Measurements from ENCODE around the gene TRPM2. TPM values are rescaled to one million over a fixed set of nuclear protein-coding genes. Genes with fewer than 3 reads are reported as not detected.
"Not testable (repeated sequence)": the region's sequence is repeated elsewhere in the genome, so short reads cannot be mapped to it uniquely, and the experiment has no call there.

TRPM2 gene
- total RNA-seq, 2 experiments from 2014 or later = 6.5 to 6.8 TPM

GRCh38 chr21:44332965-44333364 lies 20.5 kb upstream of the TRPM2 start:
- ChIA-PET CTCF (no interaction called here), POLR2A (no interaction called here)

GRCh38 chr21:44333509-44334328 lies 19.7 kb upstream of the TRPM2 start:
- POLR2A ChIA-PET = interaction anchor here (0.8 kb wide), 1 partner anchor 29 kb away, joined by 3 read pairs; no protein-coding TSS in a partner anchor
- CTCF ChIA-PET = interaction anchor here (0.9 kb wide), 1 partner anchor 23 kb away, joined by 3 read pairs; no protein-coding TSS in a partner anchor

- ChIA-PET CTCF (interaction anchor here (0.9 kb wide), 1 partner anchor 24 kb away, joined by 3 read pairs; no protein-coding TSS in a partner anchor), POLR2A (interaction anchor here (0.8 kb wide), 1 partner anchor 30 kb away, joined by 3 read pairs; no protein-coding TSS in a partner anchor)
These were observed 18.9 kb upstream of the TRPM2 start for GRCh38 chr21:44334329-44335030.

- POLR2A ChIA-PET = no interaction called here
- CTCF ChIA-PET = no interaction called here
These were observed 18.0 kb upstream of the TRPM2 start for GRCh38 chr21:44335266-44336059.

GRCh38 chr21:44337449-44337848 lies 16.0 kb upstream of the TRPM2 start:
- ChIA-PET CTCF (no interaction called here), POLR2A (no interaction called here)

- POLR2A ChIA-PET = interaction anchor here (1.4 kb wide), 1 partner anchor 37 kb away, joined by 4 read pairs; no protein-coding TSS in a partner anchor
- CTCF ChIA-PET = interaction anchor here (1.0 to 3.6 kb wide), 3 partner anchors 16 to 117 kb away, joined by 3 to 9 read pairs (median 5); partner anchors contain the start of gene LRRC3
These were observed 15.2 kb upstream of the TRPM2 start for GRCh38 chr21:44337941-44338895.

- POLR2A ChIA-PET = interaction anchor here (0.5 to 1.4 kb wide), 3 partner anchors 14 to 562 kb away, joined by 3 to 4 read pairs (median 3); partner anchors contain the start of gene TRPM2
- CTCF ChIA-PET = interaction anchor here (1.3 to 3.6 kb wide), 2 partner anchors 41 to 116 kb away, joined by 5 to 9 read pairs; partner anchors contain the start of gene LRRC3
These were observed 14.2 kb upstream of the TRPM2 start, which contains the start of gene CFAP410 for GRCh38 chr21:44338971-44339910. Gene CFAP410 (minus strand): TSS chr21:44339390. CDS start chr21:44339194, 196 bp downstream.

- ChIA-PET POLR2A (interaction anchor here (0.7 kb wide), 1 partner anchor 811 kb away, joined by 4 read pairs; no protein-coding TSS in a partner anchor), CTCF (interaction anchor here (1.1 to 3.6 kb wide), 2 partner anchors 44 to 402 kb away, joined by 3 to 9 read pairs; no protein-coding TSS in a partner anchor)
These were observed 11.5 kb upstream of the TRPM2 start for GRCh38 chr21:44341726-44342458.

- CTCF ChIA-PET, POLR2A ChIA-PET: not testable (repeated sequence)
These were observed 10.4 kb upstream of the TRPM2 start for GRCh38 chr21:44342981-44343380.

- POLR2A ChIA-PET = no interaction called here
- CTCF ChIA-PET = interaction anchor here (0.6 kb wide), 1 partner anchor 449 kb away, joined by 4 read pairs; no protein-coding TSS in a partner anchor
These were observed 8.8 kb upstream of the TRPM2 start for GRCh38 chr21:44344541-44345183.

GRCh38 chr21:44345495-44345894 lies 7.9 kb upstream of the TRPM2 start:
- CTCF ChIA-PET = no interaction called here
- POLR2A ChIA-PET = no interaction called here

- ChIA-PET POLR2A (no interaction called here), CTCF (no interaction called here)
These were observed 5.4 kb upstream of the TRPM2 start for GRCh38 chr21:44347911-44348451.

GRCh38 chr21:44348861-44349260 lies 4.6 kb upstream of the TRPM2 start:
- CTCF ChIA-PET = no interaction called here
- POLR2A ChIA-PET = no interaction called here

- POLR2A ChIA-PET = no interaction called here
- CTCF ChIA-PET = no interaction called here
These were observed 4.0 kb upstream of the TRPM2 start for GRCh38 chr21:44349416-44349846.

- POLR2A ChIA-PET = no interaction called here
- CTCF ChIA-PET = no interaction called here
These were observed 3.3 kb upstream of the TRPM2 start for GRCh38 chr21:44349847-44350772.
